Hepatocyte (in vitro differentiated cells): ENCODE measurements around the gene RELT.

Source experiments
- CTCF ChIP-seq: fragments of 200-600 bp; sonication (generic); IDR thresholded peaks from 2 replicates; pipeline ENCODE4 v1.5.1; 2016; ENCODE audit warnings: antibody characterized with exemption, mild to moderate bottlenecking; ENCODE audit not compliant: poor library complexity
- EZH2 ChIP-seq: fragments of 200-600 bp; sonication (generic); IDR thresholded peaks from 2 replicates; pipeline ENCODE4 v1.6.1; 2016; ENCODE audit warnings: antibody characterized with exemption, mild to moderate bottlenecking, borderline replicate concordance
- EZH2phosphoT487 ChIP-seq: fragments of 200-600 bp; sonication (generic); IDR thresholded peaks from one replicate; pipeline ENCODE4 v1.6.1; 2018; ENCODE audit warnings: antibody characterized with exemption, mild to moderate bottlenecking, low read depth, moderate library complexity; ENCODE audit not compliant: unreplicated experiment, severe bottlenecking

GRCh38 chr11:73406619-73407018, 30.4 kb downstream of the RELT start:
- TF ChIP-seq CTCF (no peak), EZH2 (no peak), EZH2phosphoT487 (no peak)
